ENCODE results near the gene DDX19B. TPM values are rescaled to one million over a fixed set of nuclear protein-coding genes. Genes with fewer than 3 reads are reported as not detected.
"Not testable (repeated sequence)": the region's sequence is repeated elsewhere in the genome, so short reads cannot be mapped to it uniquely, and the experiment has no call there.

Gene DDX19B
- total and polyA plus RNA-seq, 3 experiments from 2014 or later, result 36.0 to 52.9 (median 38.8) TPM

DNA sequence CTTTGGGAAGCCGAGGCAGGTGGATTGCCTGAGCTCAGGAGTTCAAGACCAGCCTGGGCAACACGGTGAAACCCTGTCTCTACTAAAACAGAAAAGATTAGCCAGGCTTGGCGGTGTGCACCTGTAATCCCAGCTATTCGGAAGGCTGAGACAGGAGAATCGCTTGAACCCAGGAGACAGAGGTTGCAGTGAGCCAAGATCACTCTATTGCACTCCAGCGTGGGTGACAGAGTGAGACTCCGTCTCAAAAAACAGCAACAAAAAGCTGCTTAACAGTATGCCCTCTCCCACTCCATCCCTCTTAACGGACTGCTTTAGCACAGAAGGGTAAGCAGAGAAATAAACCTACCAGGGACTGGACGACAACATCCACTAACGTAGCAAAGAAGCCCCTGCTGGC, 31.1 kb upstream of the DDX19B start:
- H3K27me3 Mint-ChIP-seq; H3K4me1 Mint-ChIP-seq; H3K27me3 ChIP-seq (ENCODE audit: insufficient read depth, low read length, poor library complexity, severe bottlenecking); H3K9me3 ChIP-seq (ENCODE audit: low read length); DNase-seq; H3K27ac Mint-ChIP-seq; H3K4me1 ChIP-seq (ENCODE audit: insufficient read depth, low read length); H3K4me3 Mint-ChIP-seq; H3K27ac ChIP-seq (ENCODE audit: low read depth, low read length); H3K4me3 ChIP-seq (ENCODE audit: low read length); H3K9me3 Mint-ChIP-seq: not testable (repeated sequence)
- peaks cover 60% of the 10 kb centered on the region for H3K36me3 ChIP-seq (ENCODE audit: insufficient read depth, low read length)
- POLR2A ChIA-PET, result interaction anchor here (0.6 kb wide), 1 partner anchor 12 kb away, joined by 4 read pairs; no protein-coding TSS in a partner anchor
- CTCF ChIA-PET, result interaction anchor here (0.9 to 1.7 kb wide), 7 partner anchors 9 to 79 kb away, joined by 3 to 7 read pairs (median 4); partner anchors contain the start of genes DDX19A and EXOSC6
- peaks cover 7 to 81% (median 32%) of the 10 kb centered on the region in 3 donors for H3K36me3 Mint-ChIP-seq

DNA sequence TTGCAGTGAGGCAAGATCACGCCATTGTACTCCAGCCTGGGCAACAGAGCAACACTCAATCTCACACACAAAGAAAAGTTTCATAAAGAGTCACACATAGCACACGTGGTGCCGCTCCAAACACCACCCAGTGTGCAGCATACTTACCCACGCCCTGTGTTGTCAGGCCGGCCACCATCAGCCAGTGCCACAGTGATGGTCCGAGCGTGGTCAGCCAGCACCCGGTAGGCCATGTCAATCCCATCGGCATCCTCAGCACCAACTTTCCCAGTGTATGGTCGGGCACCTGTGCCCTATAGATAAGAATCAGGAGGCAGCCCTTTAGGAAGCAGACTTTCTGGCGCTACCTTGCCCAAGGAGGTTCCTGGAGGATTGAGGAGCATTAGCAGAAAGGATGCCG, 29.5 kb upstream of the DDX19B start:
- Histone ChIP-seq H3K27me3 (ENCODE audit: insufficient read depth, low read length, poor library complexity, severe bottlenecking) (no peaks in the 10 kb centered on the region), H3K9me3 (ENCODE audit: low read length) (no peaks in the 10 kb centered on the region), H3K4me3 (ENCODE audit: low read length) (no peak overlapping the region), H3K4me1 (ENCODE audit: insufficient read depth, low read length) (no peaks in the 10 kb centered on the region), H3K36me3 (ENCODE audit: insufficient read depth, low read length) (peaks cover 53% of the 10 kb centered on the region), H3K27ac (ENCODE audit: low read depth, low read length) (no peak overlapping the region)
- no peaks in the 10 kb centered on the region for H3K27me3 Mint-ChIP-seq
- peaks cover 11 to 75% (median 35%) of the 10 kb centered on the region in 3 donors for H3K36me3 Mint-ChIP-seq
- H3K4me3 Mint-ChIP-seq, result no peak overlapping the region
- H3K27ac Mint-ChIP-seq, result no peak overlapping the region
- H3K9me3 Mint-ChIP-seq, result no peaks in the 10 kb centered on the region
- H3K4me1 Mint-ChIP-seq, result no peaks in the 10 kb centered on the region
- POLR2A ChIA-PET, result no interaction called here
- DNase-seq, result peak in 1 of 5 donors; percentile 30
- CTCF ChIA-PET, result no interaction called here

DNA sequence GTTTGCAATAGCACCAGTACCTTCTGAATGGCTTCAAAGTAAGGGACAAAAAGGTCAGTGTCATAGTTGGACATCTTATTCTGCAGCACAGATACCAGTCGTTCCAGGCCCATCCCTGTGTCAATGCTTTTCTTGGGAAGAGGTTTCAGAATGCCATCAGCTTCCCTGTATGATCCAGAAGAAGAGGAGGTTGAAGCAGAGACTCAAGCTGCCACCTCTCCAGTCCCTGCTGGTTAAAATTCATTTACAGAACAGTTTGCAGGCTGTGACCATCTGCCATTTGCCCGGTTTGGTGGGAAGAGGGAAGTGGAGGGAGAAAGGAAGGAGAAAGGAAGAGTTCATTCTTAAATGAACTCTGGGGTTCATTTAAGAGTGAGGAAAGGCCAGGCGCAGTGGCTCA, 28.8 kb upstream of the DDX19B start:
- Histone ChIP-seq H3K36me3 (ENCODE audit: insufficient read depth, low read length) (peaks cover 46% of the 10 kb centered on the region), H3K27me3 (ENCODE audit: insufficient read depth, low read length, poor library complexity, severe bottlenecking) (no peaks in the 10 kb centered on the region), H3K27ac (ENCODE audit: low read depth, low read length) (no peak overlapping the region), H3K4me1 (ENCODE audit: insufficient read depth, low read length) (no peaks in the 10 kb centered on the region), H3K9me3 (ENCODE audit: low read length) (no peaks in the 10 kb centered on the region), H3K4me3 (ENCODE audit: low read length) (no peak overlapping the region)
- Mint-ChIP-seq H3K27ac (peak overlapping the region in 1 of 8 donors; percentile 61), H3K4me3 (no peak overlapping the region), H3K9me3 (no peaks in the 10 kb centered on the region), H3K36me3 (peaks cover 11 to 74% (median 28%) of the 10 kb centered on the region in 3 donors), H3K4me1 (no peaks in the 10 kb centered on the region), H3K27me3 (no peaks in the 10 kb centered on the region)
- no peak for DNase-seq
- ChIA-PET CTCF (no interaction called here), POLR2A (no interaction called here)

DNA sequence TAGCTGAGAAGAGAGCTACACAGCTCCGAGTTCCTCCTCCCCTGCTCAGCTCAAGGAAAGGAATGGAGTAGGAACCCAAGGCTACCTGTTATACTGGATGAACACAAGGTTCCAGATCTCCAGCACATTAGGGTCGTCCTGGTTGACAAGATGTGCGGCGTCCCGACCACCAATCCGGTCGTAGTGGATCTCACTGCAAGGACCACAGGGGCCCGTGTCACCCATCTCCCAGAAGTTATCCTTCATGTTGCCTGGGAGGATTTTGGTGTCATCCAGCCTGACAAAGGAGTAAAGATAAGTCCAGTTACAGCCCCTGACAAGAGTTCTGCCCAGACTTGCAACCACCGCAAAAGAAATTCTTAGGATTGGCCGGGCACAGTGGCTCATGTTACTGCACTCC, 27.3 kb upstream of the DDX19B start:
- Mint-ChIP-seq H3K36me3 (peaks cover 16 to 72% (median 28%) of the 10 kb centered on the region in 3 donors), H3K4me1 (peaks cover 0 to 3% (median 3%) of the 10 kb centered on the region in 3 donors), H3K27ac (no peak overlapping the region), H3K9me3 (no peaks in the 10 kb centered on the region), H3K4me3 (no peak overlapping the region), H3K27me3 (no peaks in the 10 kb centered on the region)
- H3K9me3 ChIP-seq (ENCODE audit: low read length), result no peaks in the 10 kb centered on the region
- peaks cover 40% of the 10 kb centered on the region for H3K36me3 ChIP-seq (ENCODE audit: insufficient read depth, low read length)
- no peaks in the 10 kb centered on the region for H3K27me3 ChIP-seq (ENCODE audit: insufficient read depth, low read length, poor library complexity, severe bottlenecking)
- no peak for DNase-seq
- no peak overlapping the region for H3K27ac ChIP-seq (ENCODE audit: low read depth, low read length)
- CTCF ChIA-PET, result interaction anchor here (0.7 to 2.1 kb wide), 2 partner anchors 20 to 813 kb away, joined by 4 to 8 read pairs; partner anchors contain the start of gene EXOSC6
- POLR2A ChIA-PET, result interaction anchor here (0.7 kb wide), 1 partner anchor 132 kb away, joined by 4 read pairs; no protein-coding TSS in a partner anchor
- no peak overlapping the region for H3K4me3 ChIP-seq (ENCODE audit: low read length)
- no peaks in the 10 kb centered on the region for H3K4me1 ChIP-seq (ENCODE audit: insufficient read depth, low read length)

DNA sequence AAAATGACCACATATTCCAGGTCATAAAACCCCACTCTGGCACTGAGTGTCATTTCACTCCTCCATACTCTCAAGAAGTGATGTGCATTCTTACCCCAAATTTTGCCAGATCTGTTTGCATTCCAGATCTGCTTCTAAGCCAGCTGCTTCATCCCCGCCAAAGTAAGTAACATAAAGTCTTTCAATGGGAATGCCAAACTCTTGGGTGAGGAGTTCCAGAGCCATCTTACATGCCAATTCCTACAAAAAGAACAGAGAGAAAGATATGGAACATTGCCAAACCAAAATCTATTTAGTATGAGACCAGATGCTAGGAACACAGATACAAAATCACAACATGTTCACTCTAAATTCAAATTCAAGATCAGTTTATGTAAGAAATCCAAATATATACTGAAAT, 22.6 kb upstream of the DDX19B start:
- H3K27ac Mint-ChIP-seq, result peak overlapping the region in 3 of 8 donors; percentile 19 to 58 (median 36)
- DNase-seq, result no peak
- H3K9me3 Mint-ChIP-seq, result no peaks in the 10 kb centered on the region
- Histone ChIP-seq H3K27me3 (ENCODE audit: insufficient read depth, low read length, poor library complexity, severe bottlenecking) (no peaks in the 10 kb centered on the region), H3K4me3 (ENCODE audit: low read length) (no peak overlapping the region), H3K4me1 (ENCODE audit: insufficient read depth, low read length) (no peaks in the 10 kb centered on the region), H3K36me3 (ENCODE audit: insufficient read depth, low read length) (peaks cover 25% of the 10 kb centered on the region), H3K27ac (ENCODE audit: low read depth, low read length) (no peak overlapping the region), H3K9me3 (ENCODE audit: low read length) (no peaks in the 10 kb centered on the region)
- no peaks in the 10 kb centered on the region for H3K27me3 Mint-ChIP-seq
- ChIA-PET CTCF (interaction anchor here (1.6 kb wide), 1 partner anchor 9 kb away, joined by 4 read pairs; no protein-coding TSS in a partner anchor), POLR2A (no interaction called here)
- H3K4me1 Mint-ChIP-seq, result peaks cover 0 to 6% (median 3%) of the 10 kb centered on the region in 3 donors
- H3K4me3 Mint-ChIP-seq, result no peak overlapping the region
- H3K36me3 Mint-ChIP-seq, result peaks cover 9 to 69% (median 17%) of the 10 kb centered on the region in 3 donors

DNA sequence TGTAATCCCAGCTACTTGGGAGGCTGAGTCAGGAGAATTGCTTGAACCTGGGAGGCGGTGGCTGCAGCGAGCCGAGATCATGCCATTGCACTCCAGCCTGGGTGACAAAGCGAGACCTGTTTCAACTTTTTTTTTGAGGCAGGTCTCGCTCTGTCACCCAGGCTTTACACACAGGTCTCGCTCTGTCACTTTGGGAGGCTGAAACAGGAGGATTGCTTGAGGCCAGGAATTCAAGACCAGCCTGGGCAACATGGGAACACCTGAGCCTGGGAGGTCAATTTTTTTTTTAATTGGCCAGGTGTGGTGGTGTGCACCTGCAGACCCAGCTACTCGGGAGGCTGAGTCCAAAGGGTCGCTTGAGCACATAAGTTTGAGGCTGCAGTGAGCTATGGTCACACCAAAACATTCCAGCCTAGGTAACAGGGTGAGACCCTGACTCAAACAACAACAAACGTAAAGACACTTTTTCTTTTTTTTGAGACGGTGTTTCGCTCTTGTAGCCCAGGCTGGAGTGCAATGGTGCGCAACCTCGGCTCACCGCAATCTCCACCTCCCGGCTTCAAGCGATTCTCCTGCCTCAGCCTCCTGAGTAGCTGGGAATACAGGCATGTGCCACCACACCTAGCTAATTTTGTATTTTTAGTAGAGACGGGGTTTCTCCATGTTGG, 11.5 kb upstream of the DDX19B start:
- not testable (repeated sequence) for H3K4me3 ChIP-seq (ENCODE audit: low read length)

DNA sequence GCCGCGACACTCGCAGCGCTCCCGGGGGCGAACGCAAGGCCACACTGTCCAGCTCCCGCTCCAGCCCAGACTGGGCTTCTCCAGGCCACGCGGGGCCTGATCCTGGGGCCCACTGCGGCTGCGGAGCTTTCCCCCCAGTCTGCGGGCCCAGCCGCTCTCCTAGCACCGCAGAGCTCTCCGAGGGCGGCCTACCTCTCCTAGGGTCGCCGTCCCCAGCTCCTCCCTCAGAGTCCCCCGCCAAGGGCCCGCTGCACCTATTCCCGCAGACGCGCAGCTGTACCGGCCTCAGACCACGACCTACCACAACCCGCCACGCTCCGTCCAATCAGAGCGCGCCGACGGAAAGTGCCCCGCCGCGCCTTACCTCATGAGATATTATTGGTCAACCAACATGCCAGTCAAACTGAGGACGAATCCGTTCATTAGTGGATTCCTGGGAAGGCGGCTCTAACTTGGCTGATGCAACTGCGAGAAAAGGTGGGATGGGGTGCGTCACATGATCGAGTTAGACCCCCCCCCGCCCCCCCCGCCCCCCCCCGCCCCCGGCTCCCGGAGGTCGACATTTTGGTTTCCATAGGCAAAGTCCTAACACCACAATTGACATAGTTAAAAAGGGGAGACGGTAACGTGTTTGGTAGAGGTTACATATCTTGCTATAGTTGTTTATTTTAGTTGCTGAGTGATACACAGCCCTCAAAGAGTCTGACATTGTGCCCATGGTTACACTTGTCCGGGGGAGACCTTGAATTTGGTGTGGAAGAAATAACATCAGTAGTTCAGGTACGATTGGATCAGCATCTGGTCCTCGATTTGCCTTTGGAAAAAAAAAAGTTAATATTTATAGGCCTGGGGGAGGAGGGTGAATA, 9.5 kb upstream of the DDX19B start, which contains the start of gene AARS1:
Gene AARS1, minus strand, starts transcription at position 278 of the 866 bp plus-strand sequence. CDS start 6,743 bp downstream, outside the sequence.
- POLR2A ChIA-PET, result interaction anchor here (0.9 to 2.5 kb wide), 9 partner anchors 9 to 527 kb away, joined by 3 to 44 read pairs (median 5); partner anchors contain the start of genes COG4, DDX19A, DDX19B and EXOSC6
- Mint-ChIP-seq H3K36me3 (peaks cover 0 to 8% (median 0%) of the 10 kb centered on the region in 3 donors), H3K27ac (peak within 1 kb of the TSS; percentile 67 to 100 (median 96)), H3K4me3 (peak within 1 kb of the TSS; percentile 90 to 98 (median 97)), H3K4me1 (peaks cover 12 to 25% (median 24%) of the 10 kb centered on the region in 3 donors), H3K27me3 (peaks cover 0 to 2% of the 10 kb centered on the region in 2 donors), H3K9me3 (no peaks in the 10 kb centered on the region)
- Histone ChIP-seq H3K9me3 (ENCODE audit: low read length) (no peaks in the 10 kb centered on the region), H3K4me1 (ENCODE audit: insufficient read depth, low read length) (peaks cover 8% of the 10 kb centered on the region), H3K27ac (ENCODE audit: low read depth, low read length) (peak within 1 kb of the TSS; percentile 93), H3K27me3 (ENCODE audit: insufficient read depth, low read length, poor library complexity, severe bottlenecking) (no peaks in the 10 kb centered on the region), H3K4me3 (ENCODE audit: low read length) (peak within 1 kb of the TSS; percentile 67), H3K36me3 (ENCODE audit: insufficient read depth, low read length) (no peaks in the 10 kb centered on the region)
- peak; percentile 92 to 97 (median 96) for DNase-seq
- CTCF ChIA-PET, result interaction anchor here (0.5 to 1.8 kb wide), 7 partner anchors 9 to 57 kb away, joined by 3 to 6 read pairs (median 3); partner anchors contain the start of genes DDX19A, DDX19B and EXOSC6

More for the DNA sequence above, 11.5 kb upstream of the DDX19B start:
- ChIA-PET CTCF (interaction anchor here (1.0 to 2.0 kb wide), 4 partner anchors 9 to 20 kb away, joined by 3 to 7 read pairs (median 5); partner anchors contain the start of gene DDX19B), POLR2A (interaction anchor here (0.6 to 2.5 kb wide), 2 partner anchors 11 to 408 kb away, joined by 3 to 44 read pairs; partner anchors contain the start of gene DDX19B)
- H3K4me1 ChIP-seq (ENCODE audit: insufficient read depth, low read length), result peaks cover 17% of the 10 kb centered on the region
- not testable (repeated sequence) for H3K27me3 ChIP-seq (ENCODE audit: insufficient read depth, low read length, poor library complexity, severe bottlenecking); H3K9me3 ChIP-seq (ENCODE audit: low read length); H3K36me3 ChIP-seq (ENCODE audit: insufficient read depth, low read length); H3K27me3 Mint-ChIP-seq; H3K9me3 Mint-ChIP-seq; DNase-seq; H3K27ac ChIP-seq (ENCODE audit: low read depth, low read length)
- H3K27ac Mint-ChIP-seq, result peak overlapping the region in 5 of 8 donors; percentile 35 to 75 (median 68)
- peak overlapping the region; percentile 37 to 95 (median 76) for H3K4me3 Mint-ChIP-seq
- peaks cover 0 to 18% (median 2%) of the 10 kb centered on the region in 3 donors for H3K36me3 Mint-ChIP-seq
- peaks cover 17 to 43% (median 42%) of the 10 kb centered on the region in 3 donors for H3K4me1 Mint-ChIP-seq

Measured in CD8-positive, alpha-beta memory T cell (primary cell).